GM10248 (cell line): ENCODE data around the gene BLID.

Source experiments
- CTCF ChIA-PET: fragments of 300-600 bp; sonication (Branson Sonifier 250); formaldehyde crosslinking; extraction: SDS; loops from one replicate; lab custom pipeline; 2021; ENCODE audit warnings: antibody characterized with exemption; lab: Yijun Ruan, JAX
- POLR2A ChIA-PET: fragments of 350-650 bp; sonication (Branson Sonifier 250); formaldehyde crosslinking; extraction: SDS; loops from one replicate; lab custom pipeline; 2020; ENCODE audit warnings: antibody characterized with exemption; lab: Yijun Ruan, JAX
- DNase-seq: peaks from one replicate; pipeline ENCODE4 v3.0.0; 2012; ENCODE audit errors: extremely low spot score
- TF ChIP-seq, protein P1 (sequence below): IDR thresholded peaks from 2 replicates; pipeline ENCODE4 v1.5.1; 2012; ENCODE audit warnings: mild to moderate bottlenecking, low read depth; ENCODE audit errors: extremely low read depth, missing control alignments, control extremely low read depth

BLID gene

DNA sequence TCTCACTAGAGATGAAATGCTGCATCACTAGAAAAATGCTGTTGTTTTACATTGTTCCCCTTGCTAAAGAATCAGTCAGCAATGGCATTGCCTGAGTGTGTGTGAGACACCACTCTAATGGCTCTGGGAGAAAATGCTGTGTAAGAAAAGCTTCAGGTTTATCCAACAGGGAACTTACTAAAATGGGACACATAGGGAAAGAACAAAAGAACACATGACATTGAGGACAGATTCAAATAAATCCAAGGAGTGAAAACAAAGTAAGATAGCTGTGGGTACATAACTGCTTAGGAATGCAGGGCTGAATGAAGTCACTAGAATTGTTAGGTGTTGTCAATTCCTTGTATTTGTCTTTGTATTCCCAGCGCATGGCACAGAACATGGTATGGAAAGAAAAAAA, 24.2 kb downstream of the BLID start:
- DNase-seq, result no peak
- TF ChIP-seq, protein P1, sequence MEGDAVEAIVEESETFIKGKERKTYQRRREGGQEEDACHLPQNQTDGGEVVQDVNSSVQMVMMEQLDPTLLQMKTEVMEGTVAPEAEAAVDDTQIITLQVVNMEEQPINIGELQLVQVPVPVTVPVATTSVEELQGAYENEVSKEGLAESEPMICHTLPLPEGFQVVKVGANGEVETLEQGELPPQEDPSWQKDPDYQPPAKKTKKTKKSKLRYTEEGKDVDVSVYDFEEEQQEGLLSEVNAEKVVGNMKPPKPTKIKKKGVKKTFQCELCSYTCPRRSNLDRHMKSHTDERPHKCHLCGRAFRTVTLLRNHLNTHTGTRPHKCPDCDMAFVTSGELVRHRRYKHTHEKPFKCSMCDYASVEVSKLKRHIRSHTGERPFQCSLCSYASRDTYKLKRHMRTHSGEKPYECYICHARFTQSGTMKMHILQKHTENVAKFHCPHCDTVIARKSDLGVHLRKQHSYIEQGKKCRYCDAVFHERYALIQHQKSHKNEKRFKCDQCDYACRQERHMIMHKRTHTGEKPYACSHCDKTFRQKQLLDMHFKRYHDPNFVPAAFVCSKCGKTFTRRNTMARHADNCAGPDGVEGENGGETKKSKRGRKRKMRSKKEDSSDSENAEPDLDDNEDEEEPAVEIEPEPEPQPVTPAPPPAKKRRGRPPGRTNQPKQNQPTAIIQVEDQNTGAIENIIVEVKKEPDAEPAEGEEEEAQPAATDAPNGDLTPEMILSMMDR, result no peak
- CTCF ChIA-PET, result interaction anchor here (1.0 kb wide), 1 partner anchor 17 kb away, joined by 3 read pairs; no protein-coding TSS in a partner anchor
- POLR2A ChIA-PET, result no interaction called here

GRCh38 chr11:122089111-122089510, 26.9 kb downstream of the BLID start:
- ChIA-PET POLR2A (no interaction called here), CTCF (interaction anchor here (0.9 to 1.7 kb wide), 2 partner anchors 15 kb away, joined by 3 to 4 read pairs; no protein-coding TSS in a partner anchor)
- TF ChIP-seq, protein P1, result no peak
- no peak for DNase-seq

GRCh38 chr11:122085712-122086111, 30.3 kb downstream of the BLID start:
- ChIA-PET POLR2A (no interaction called here), CTCF (no interaction called here)
- no peak for DNase-seq

GRCh38 chr11:122085264-122085663, 30.8 kb downstream of the BLID start:
- ChIA-PET POLR2A (no interaction called here), CTCF (no interaction called here)
- TF ChIP-seq, protein P1, result no peak
- DNase-seq, result no peak

More at GRCh38 chr11:122085712-122086111, 30.3 kb downstream of the BLID start:
- TF ChIP-seq, protein P1, result no peak

GRCh38 chr11:122082205-122082604, 33.8 kb downstream of the BLID start:
- CTCF ChIA-PET, result no interaction called here
- DNase-seq, result no peak

DNA sequence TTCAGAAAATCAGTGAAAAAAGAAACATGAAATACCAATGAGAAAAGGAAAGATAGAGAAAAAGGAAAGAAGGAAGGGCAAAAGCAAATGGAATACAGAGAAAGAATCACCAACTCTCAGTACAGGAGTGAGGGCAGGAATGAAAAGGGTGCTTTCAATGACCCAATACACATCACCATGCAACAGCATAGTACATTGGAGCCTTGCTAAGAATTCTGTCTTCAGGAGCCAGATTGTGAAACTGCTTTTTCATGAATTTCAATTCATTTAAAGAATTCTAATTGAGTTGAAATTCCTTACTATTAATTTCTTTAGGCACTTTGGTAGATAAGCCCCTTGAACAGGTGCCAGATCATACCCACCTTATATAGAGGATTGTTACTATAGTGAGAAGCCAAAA, 34.9 kb downstream of the BLID start:
- no peak for DNase-seq
- POLR2A ChIA-PET, result no interaction called here
- CTCF ChIA-PET, result no interaction called here

More at GRCh38 chr11:122082205-122082604, 33.8 kb downstream of the BLID start:
- TF ChIP-seq, protein P1, result no peak
- POLR2A ChIA-PET, result no interaction called here

More for the DNA sequence above, 34.9 kb downstream of the BLID start:
- TF ChIP-seq, protein P1, result no peak
